Kidney epithelial cell (primary cell): ENCODE results near the gene SPDYC. TPM values are rescaled to one million over a fixed set of nuclear protein-coding genes. Genes with fewer than 3 reads are reported as not detected.

Source experiments
- DNase-seq: peaks from one replicate; pipeline ENCODE4 v3.0.0-alpha.2; 2010; ENCODE audit warnings: low read depth
- H3K27me3 ChIP-seq: 2 replicates; pipeline ENCODE4 v1.6.0; 2011; ENCODE audit warnings: low read length; ENCODE audit not compliant: control insufficient read depth, insufficient read depth
- H3K36me3 ChIP-seq: 2 replicates; pipeline ENCODE4 v1.5.1; 2011; ENCODE audit warnings: low read length; ENCODE audit not compliant: control insufficient read depth, insufficient read depth
- H3K4me3 ChIP-seq: 2 replicates; pipeline ENCODE4 v1.5.1; 2011; ENCODE audit warnings: low read depth, mild to moderate bottlenecking, control low read depth, low read length
- total RNA-seq: library from RNA; depleted of rRNA; stranded (reverse); fragments of >200 nt; gene quantifications from 2 replicates; pipeline ENCODE4 v1.2.3, GENCODE V29; 2015
- TF ChIP-seq, protein P1 (sequence below): IDR thresholded peaks from 2 replicates; pipeline ENCODE4 v1.5.1; 2011; ENCODE audit warnings: mild to moderate bottlenecking, moderate library complexity, low read length, control low read depth, inconsistent platforms; ENCODE audit not compliant: insufficient read depth, poor library complexity, severe bottlenecking

The SPDYC gene
- total RNA-seq, 1 donor from 2014 or later = not detected

DNA sequence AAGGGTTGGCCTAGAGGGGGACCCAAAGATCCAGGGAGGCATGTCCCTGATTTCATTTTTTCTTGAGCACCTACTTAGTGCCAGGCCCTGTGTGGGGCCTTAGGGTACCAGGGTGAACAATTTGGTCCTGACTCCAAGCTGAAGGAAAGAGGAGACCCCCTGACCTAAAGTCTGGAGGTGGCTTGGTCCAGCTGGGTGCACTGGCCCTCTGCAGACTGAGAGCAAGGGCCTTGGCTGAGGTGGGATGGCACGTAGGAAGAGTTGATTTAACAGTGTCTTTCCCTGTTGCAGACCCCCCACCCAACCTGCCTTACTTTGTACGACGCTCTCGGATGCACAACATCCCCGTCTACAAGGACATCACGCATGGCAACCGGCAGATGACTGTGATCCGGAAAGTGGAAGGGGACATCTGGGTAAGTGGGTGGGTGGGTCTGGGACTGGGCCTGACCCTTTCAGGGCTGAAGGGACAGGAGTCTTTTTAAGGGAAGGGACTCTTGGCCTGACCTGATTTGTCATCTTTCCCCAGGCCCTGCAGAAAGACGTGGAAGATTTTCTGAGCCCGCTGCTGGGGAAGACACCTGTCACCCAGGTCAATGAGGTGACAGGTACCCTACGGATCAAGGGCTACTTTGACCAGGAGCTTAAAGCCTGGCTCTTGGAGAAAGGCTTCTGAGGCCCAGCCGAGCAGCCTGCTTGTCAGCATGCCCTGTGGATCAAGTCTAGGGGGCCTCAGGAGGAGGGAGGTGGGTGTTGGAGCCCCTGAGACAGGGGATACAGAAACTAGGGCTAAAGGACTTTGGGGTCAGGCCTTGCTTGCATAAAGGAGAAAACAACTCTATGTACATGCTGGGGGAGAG is 44.6 kb upstream of the SPDYC start:
- no peak for DNase-seq
- no peak overlapping the region for H3K4me3 ChIP-seq
- TF ChIP-seq, protein P1, sequence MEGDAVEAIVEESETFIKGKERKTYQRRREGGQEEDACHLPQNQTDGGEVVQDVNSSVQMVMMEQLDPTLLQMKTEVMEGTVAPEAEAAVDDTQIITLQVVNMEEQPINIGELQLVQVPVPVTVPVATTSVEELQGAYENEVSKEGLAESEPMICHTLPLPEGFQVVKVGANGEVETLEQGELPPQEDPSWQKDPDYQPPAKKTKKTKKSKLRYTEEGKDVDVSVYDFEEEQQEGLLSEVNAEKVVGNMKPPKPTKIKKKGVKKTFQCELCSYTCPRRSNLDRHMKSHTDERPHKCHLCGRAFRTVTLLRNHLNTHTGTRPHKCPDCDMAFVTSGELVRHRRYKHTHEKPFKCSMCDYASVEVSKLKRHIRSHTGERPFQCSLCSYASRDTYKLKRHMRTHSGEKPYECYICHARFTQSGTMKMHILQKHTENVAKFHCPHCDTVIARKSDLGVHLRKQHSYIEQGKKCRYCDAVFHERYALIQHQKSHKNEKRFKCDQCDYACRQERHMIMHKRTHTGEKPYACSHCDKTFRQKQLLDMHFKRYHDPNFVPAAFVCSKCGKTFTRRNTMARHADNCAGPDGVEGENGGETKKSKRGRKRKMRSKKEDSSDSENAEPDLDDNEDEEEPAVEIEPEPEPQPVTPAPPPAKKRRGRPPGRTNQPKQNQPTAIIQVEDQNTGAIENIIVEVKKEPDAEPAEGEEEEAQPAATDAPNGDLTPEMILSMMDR = no peak

DNA sequence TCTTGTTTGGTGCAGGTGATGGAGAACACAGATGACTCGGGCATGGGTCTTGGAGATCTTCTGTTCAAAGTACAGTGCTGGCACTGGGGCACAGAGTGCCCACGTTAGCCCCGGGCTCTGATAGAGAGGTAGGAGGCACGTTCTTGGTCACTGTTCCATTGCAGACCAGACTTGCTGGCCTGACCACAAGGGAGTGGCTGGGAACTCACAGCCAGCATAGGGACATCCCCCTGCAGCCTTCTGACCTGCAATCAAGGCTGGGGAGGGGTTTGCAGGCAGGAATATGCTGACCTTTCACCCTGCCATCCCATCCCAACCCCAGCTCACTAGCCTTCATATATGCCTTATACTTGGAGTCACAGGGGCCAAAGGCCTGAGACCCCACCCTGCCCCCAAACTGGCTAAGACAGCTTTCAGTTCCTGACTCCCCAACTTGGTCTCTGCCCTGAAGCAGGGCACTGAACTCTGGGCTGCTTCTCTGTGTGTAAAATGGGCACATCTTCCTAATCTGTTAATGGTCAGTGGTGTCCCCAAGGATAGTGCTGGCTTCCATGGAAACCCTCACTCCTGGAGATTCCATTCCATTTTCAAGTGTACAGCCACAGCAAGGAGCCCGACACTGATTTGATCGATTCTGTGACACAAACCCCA is 43.3 kb upstream of the SPDYC start:
- TF ChIP-seq, protein P1 = no peak
- H3K36me3 ChIP-seq = peaks cover 8% of the 10 kb centered on the region
- no peak for DNase-seq

More for the DNA sequence above, 44.6 kb upstream of the SPDYC start:
- H3K36me3 ChIP-seq = peaks cover 9% of the 10 kb centered on the region
- no peaks in the 10 kb centered on the region for H3K27me3 ChIP-seq

DNA sequence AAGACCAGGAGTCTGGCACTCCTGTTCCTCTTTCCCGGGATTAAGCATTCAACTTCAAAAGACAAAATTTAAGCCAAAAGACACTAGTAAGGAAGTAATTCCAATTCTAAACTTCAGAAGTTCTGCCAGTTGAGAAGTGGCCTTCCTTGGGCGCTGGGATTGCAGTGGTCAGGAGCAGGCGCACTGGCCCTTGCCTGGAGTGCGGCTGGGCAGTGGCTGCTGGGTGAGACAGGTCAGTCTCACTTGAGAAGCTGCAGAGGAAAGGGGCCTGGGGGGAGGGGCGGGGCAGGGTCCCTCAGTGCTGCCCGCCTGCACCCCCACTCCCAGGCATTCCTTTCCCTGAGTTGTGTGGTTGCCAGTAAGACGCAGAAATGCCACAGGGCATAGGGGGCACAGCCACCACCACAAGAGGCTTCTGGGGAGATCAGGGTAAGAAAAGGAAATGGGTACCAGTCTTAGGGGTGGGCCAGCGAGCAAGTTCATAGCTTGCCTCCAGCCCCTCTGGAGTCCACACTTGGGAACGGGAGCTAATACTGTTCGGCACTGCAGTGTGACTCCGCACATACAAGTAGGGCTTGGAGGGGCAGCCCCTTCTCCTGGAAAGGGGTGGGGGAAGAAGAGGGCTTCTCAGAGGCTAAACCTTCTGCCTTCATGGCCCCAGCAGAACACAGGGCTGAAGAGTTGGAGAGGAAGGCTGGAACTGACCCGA is 42.4 kb upstream of the SPDYC start:
- peaks cover 8% of the 10 kb centered on the region for H3K36me3 ChIP-seq
- TF ChIP-seq, protein P1 = no peak
- no peak for DNase-seq
- H3K4me3 ChIP-seq = no peak overlapping the region
- H3K27me3 ChIP-seq = no peaks in the 10 kb centered on the region

More for the DNA sequence above, 43.3 kb upstream of the SPDYC start:
- Histone ChIP-seq H3K27me3 (no peaks in the 10 kb centered on the region), H3K4me3 (no peak overlapping the region)

DNA sequence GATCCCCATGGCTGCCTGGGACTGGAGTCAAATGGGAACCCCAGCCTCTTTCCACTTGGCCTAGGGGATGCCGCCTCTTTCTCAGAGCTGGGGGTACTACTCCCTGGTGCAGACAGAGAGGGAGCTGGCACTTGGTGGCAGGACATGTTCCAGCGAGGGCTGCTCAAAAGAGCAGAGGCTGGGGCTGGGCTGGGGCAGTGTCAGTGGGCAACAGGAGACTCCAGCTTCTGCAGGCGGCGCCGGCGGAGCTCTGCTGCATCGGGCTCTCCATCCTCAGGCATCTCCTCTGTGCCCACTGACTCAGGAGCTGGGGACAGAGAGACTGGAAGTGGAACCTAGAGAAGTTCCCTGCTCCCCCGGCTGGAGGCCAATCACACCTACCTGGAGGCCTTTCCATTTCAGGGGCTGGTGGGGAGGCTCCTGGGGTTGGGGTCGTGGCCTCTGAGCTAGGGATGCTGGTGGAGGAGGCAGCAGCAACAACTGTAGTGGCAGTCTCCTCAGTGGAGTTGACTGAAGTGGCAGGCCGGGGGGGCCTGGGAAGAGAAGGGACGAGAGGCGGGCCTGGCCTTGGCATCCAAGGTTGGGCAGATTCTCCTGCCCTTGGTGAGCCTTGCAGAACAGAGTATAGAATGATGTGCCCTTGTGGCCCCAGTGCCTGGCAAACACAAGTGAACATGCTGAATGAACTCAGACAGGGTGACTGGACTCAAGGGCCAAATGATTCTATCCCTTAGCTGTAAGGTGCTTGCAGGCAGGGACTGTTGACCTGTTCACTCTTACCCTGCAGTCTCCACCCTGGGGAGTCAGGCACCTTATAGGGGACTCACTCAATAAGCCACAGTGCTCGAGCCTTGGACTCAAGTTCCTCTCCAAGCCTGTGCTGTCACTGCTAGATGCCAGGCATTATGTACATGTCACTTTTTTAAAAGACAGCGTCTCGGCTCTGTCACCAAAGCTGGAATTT is 41.6 kb upstream of the SPDYC start:
- H3K4me3 ChIP-seq = no peak overlapping the region
- H3K27me3 ChIP-seq = no peaks in the 10 kb centered on the region
- TF ChIP-seq, protein P1 = no peak
- DNase-seq = no peak
- H3K36me3 ChIP-seq = peaks cover 8% of the 10 kb centered on the region

DNA sequence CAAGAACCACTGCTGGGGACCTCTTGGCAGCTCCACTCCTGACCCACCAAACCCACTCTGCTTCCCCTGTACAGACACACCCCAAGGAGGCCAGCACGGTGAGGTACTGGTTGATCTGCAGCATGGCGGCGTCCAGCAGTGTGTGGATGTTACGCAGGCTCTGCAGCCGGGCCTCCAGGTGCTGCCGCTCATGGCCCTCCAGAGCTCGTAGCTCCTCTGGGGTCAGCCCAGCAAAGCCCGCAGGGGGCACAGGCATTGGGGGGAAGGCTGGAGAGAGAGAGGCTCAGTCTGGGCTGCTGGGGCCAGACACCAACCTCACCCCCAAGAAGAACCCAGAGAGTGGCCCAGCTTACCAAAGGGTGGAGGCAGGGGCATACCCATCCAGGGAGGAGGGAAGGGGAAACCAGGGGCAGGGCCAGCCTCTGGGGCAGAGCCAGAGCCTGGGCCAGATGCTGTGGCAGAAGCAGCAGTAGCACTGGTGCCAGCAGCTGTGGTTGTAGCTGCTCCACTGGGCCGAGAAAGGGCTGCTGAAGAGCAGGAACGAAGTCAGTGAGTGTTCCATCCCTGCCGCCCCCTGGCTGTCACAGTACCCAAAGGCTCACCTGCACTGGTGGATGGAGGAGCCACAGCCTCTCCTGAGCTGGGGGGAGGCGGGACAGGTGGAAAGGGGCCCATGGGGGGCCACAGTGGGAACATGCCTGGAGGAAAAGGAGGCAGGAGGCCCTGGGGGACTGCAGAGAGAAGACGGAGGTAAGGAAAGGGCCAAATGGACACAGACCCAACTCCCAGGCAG is 40.2 kb upstream of the SPDYC start:
- Histone ChIP-seq H3K4me3 (no peak overlapping the region), H3K36me3 (peaks cover 5% of the 10 kb centered on the region), H3K27me3 (no peaks in the 10 kb centered on the region)
- TF ChIP-seq, protein P1 = no peak
- no peak for DNase-seq
